Thoracic aorta (tissue), 2 donors: ENCODE data around the gene SYNGR4. TPM values are rescaled to one million over a fixed set of nuclear protein-coding genes. Genes with fewer than 3 reads are reported as not detected.

Experiments used
- ATAC-seq: fragments of 150-250 bp; one replicate; pipeline ENCODE4 v1.8.0; 2017; ENCODE audit warnings: low read depth; ENCODE audit not compliant: insufficient number of reproducible peaks, low FRiP score
- DNase-seq: peaks from one replicate; pipeline ENCODE4 v3.0.0-alpha.2; 2020; ENCODE audit warnings: low spot score
- H3K27ac ChIP-seq, 2 donors: fragments of 200-600 bp; sonication (generic); 1 replicate in 1 of 2; 2 replicates in 1 of 2; pipeline ENCODE4 v1.5.1; 2016; ENCODE audit warnings: mild to moderate bottlenecking in 2 of 2, moderate library complexity in 2 of 2
- H3K27me3 ChIP-seq: fragments of 200-600 bp; sonication (generic); replicated peaks from 2 replicates; pipeline ENCODE4 v1.6.0; 2016; ENCODE audit warnings: mild to moderate bottlenecking; ENCODE audit not compliant: insufficient read depth
- H3K36me3 ChIP-seq: fragments of 200-600 bp; sonication (generic); one replicate; pipeline ENCODE4 v1.5.1; 2016
- H3K4me1 ChIP-seq, 2 donors: fragments of 200-600 bp; sonication (generic); 1 replicate in 1 of 2; 2 replicates in 1 of 2; pipeline versions ENCODE4 v1.5.1 to v1.6.0; 2016; ENCODE audit warnings: low read depth in 2 of 2, mild to moderate bottlenecking in 1 of 2; ENCODE audit not compliant: control insufficient read depth in 1 of 2
- H3K4me3 ChIP-seq: fragments of 200-600 bp; sonication (generic); 2 replicates; pipeline ENCODE4 v1.5.1; 2016; ENCODE audit warnings: mild to moderate bottlenecking
- H3K9me3 ChIP-seq: fragments of 200-600 bp; sonication (generic); 2 replicates; pipeline ENCODE4 v1.5.1; 2016
- CTCF ChIP-seq: fragments of 200-600 bp; sonication (generic); IDR thresholded peaks from one replicate; pipeline ENCODE4 v1.5.1; 2019; ENCODE audit warnings: antibody characterized with exemption
- total RNA-seq, 2 donors: library from RNA; depleted of rRNA; stranded (reverse); fragments of >200 nt; gene quantifications; one replicate each; pipeline versions ENCODE4 v1.1.0 to v1.2.3, GENCODE V29; 2016

The SYNGR4 gene
- total RNA-seq, 2 donors from 2014 or later, result not detected

DNA sequence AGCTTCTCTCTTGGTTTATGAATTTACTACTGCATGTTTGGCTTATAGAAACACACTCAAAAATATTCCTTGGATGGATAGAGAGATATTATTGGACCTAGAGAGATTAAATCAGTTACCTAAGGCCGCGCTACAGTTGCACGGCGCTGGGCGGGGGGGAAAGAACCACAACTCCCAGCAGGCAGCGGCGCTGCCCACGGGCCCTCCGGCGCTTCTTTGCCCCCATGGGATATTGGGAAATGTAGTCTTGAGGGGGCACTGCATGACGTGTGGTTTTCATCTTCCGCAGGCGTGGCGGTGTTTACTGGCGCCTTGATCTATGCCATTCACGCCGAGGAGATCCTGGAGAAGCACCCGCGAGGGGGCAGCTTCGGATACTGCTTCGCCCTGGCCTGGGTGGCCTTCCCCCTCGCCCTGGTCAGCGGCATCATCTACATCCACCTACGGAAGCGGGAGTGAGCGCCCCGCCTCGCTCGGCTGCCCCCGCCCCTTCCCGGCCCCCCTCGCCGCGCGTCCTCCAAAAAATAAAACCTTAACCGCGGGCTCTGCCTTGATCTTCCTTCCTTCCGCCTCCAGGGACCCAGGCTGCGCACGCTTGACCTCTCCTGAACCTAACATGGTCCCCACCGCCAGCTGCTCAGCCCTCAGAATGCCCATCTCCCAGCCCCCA is 34.0 kb upstream of the SYNGR4 start:
- peaks cover 9 to 44% of the 10 kb centered on the region in 2 donors for H3K4me1 ChIP-seq
- H3K36me3 ChIP-seq, result peaks cover 4% of the 10 kb centered on the region
- no peaks in the 10 kb centered on the region for H3K27me3 ChIP-seq
- no peak for ATAC-seq
- no peak for TF ChIP-seq CTCF
- H3K27ac ChIP-seq, result no peak overlapping the region
- DNase-seq, result no peak
- H3K4me3 ChIP-seq, result peak overlapping the region; percentile 29
- H3K9me3 ChIP-seq, result no peaks in the 10 kb centered on the region

GRCh38 chr19:48332351-48332661 is 31.9 kb upstream of the SYNGR4 start:
- Histone ChIP-seq H3K27ac (peak overlapping the region; percentile 66 to 74), H3K9me3 (no peaks in the 10 kb centered on the region), H3K27me3 (no peaks in the 10 kb centered on the region), H3K4me3 (peak overlapping the region; percentile 65), H3K4me1 (peaks cover 0 to 26% of the 10 kb centered on the region in 2 donors), H3K36me3 (peaks cover 4% of the 10 kb centered on the region)
- ATAC-seq (no peak), DNase-seq (no peak)
- TF ChIP-seq CTCF, result no peak

DNA sequence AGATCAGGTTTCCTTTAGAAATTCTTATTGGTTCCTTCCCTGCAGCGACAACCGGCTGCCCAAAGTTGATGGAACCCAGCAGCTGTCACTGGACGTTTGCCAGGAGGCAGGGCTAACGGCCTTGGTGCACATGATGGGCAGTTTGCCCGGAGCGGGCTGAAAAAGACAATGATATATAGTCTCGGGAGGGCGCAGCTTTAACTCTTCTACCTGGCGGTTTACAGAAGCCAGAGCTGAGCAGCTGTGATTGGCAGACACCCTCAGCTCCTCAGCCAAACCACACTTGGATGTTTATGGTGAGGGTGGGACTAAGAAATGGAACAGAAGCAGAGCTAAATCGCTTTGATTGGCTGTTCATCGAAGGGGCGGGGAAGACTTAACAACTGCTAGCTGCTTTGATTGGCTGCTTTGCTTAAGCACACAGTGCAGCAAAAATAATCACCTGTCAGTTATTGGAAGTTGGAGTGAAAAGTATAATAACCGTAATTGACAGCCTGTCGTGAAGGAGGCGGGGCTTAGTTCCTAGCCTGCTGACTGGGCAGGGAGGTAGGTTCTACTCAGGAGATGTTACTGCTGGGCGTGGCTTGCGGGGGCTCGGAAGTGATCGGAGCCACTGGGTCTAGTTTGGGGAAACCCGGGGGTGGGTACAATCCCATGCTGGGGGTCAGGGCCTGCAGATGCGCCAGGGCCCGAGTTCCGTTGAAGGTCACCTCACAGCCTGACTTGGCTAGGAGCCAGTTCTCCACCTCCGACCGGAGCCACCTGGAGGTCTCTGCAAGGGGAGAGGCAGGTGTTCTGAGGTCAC is 31.3 kb upstream of the SYNGR4 start:
- no peak for TF ChIP-seq CTCF
- Histone ChIP-seq H3K36me3 (peaks cover 4% of the 10 kb centered on the region), H3K27ac (peak overlapping the region; percentile 66 to 74), H3K4me1 (peaks cover 0 to 21% of the 10 kb centered on the region in 2 donors), H3K27me3 (no peaks in the 10 kb centered on the region), H3K9me3 (no peaks in the 10 kb centered on the region), H3K4me3 (peak overlapping the region; percentile 65)
- peak; percentile 69 for DNase-seq
- peak; percentile 86 for ATAC-seq

DNA sequence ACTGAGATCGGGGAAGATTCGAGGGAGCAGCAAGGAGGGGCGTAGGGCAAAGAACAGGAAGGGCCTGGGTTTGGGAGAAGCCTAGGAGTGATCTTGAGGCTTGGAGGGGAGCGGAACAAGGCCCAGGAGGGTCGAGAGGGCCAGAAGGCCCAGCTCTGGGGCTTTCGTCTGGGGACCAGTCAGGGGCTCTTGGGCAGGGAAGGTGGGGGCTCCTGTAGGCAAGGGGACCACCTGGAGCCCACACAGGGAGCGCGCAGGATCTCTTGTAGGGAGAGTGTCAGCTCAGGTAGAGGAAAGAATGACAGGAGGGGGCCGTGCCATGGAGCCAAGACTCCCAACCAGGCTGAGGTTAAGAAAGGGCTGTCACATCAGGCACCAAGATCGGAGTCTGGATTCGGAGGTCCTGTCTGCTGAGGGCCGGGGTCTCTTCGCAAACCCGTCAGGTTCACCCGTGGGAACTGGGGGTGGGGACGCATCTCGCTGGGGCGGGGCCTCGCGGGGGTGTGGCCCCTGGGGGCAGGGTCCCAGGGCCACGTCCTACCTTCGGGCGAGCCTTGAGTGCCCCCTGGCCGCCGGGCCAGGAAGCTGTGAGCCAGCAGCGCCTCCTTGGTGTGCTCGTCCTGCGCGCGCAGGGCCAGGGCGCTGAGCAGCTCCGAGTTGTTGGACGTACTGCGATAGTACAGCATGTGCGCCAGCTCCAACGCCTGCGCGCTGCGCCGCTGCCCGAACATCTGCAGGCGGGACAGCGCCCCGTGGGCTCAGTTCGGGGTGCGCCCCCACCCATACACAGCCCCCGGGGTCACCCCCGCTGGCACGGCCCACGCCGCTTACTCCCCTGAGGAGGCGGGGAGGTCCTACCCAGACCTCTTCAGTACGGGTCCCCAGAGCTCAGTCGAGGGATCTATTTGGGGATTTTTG is 30.4 kb upstream of the SYNGR4 start:
- peak; percentile 73 for TF ChIP-seq CTCF
- ATAC-seq (peak; percentile 41), DNase-seq (peak; percentile 64)
- no peaks in the 10 kb centered on the region for H3K27me3 ChIP-seq
- peaks cover 4% of the 10 kb centered on the region for H3K36me3 ChIP-seq
- H3K9me3 ChIP-seq, result no peaks in the 10 kb centered on the region
- H3K27ac ChIP-seq, result peak overlapping the region; percentile 66 to 74
- peak overlapping the region; percentile 65 for H3K4me3 ChIP-seq
- H3K4me1 ChIP-seq, result peaks cover 0 to 19% of the 10 kb centered on the region in 2 donors
